HEK293 (cell line): ENCODE data around the gene GRIK4.

Experiments used
- BCL11A ChIP-seq: fragments of 450-650 bp; formaldehyde crosslinking; IDR thresholded peaks from 2 replicates; pipeline ENCODE4 v1.5.1; 2016; ENCODE audit warnings: low read depth, missing biosample characterization, missing genetic modification characterization
- CTCF ChIP-seq: fragments of 450-650 bp; formaldehyde crosslinking; IDR thresholded peaks from 2 replicates; pipeline ENCODE4 v1.5.1; 2016; ENCODE audit warnings: missing biosample characterization, missing genetic modification characterization
- PRDM1 ChIP-seq: fragments of 450-650 bp; formaldehyde crosslinking; IDR thresholded peaks from 2 replicates; pipeline ENCODE4; 2016; ENCODE audit warnings: missing biosample characterization, missing genetic modification characterization
- REST ChIP-seq: fragments of 450-650 bp; formaldehyde crosslinking; IDR thresholded peaks from 2 replicates; pipeline ENCODE4 v1.5.1; 2016; ENCODE audit warnings: missing biosample characterization, missing genetic modification characterization
- ZBTB21 ChIP-seq: fragments of 450-650 bp; formaldehyde crosslinking; IDR thresholded peaks from 2 replicates; pipeline ENCODE4 v1.5.1; 2017; ENCODE audit warnings: missing biosample characterization, missing genetic modification characterization
- ZNF132 ChIP-seq: fragments of 450-650 bp; formaldehyde crosslinking; IDR thresholded peaks from 2 replicates; pipeline ENCODE4 v1.5.1; 2017; ENCODE audit warnings: missing biosample characterization, missing genetic modification characterization, borderline replicate concordance
- ZNF223 ChIP-seq: fragments of 450-650 bp; formaldehyde crosslinking; IDR thresholded peaks from 2 replicates; pipeline ENCODE4 v1.5.1; 2016; ENCODE audit warnings: missing biosample characterization, missing genetic modification characterization
- ZNF24 ChIP-seq: fragments of 450-650 bp; formaldehyde crosslinking; IDR thresholded peaks from 2 replicates; pipeline ENCODE4 v1.5.1; 2016; ENCODE audit warnings: missing biosample characterization, missing genetic modification characterization
- ZNF274 ChIP-seq, 2 experiments: fragments of 200-500 bp in 1 of 2; fragments of 450-650 bp in 1 of 2; sonication (Bioruptor generic) in 1 of 2; formaldehyde crosslinking in 1 of 2; IDR thresholded peaks; 2 replicates each; pipeline versions ENCODE4 v1.5.1 to v1.6.1; 2014 to 2016; ENCODE audit warnings: borderline replicate concordance in 1 of 2, inconsistent platforms in 1 of 2, low read length in 1 of 2, missing biosample characterization in 1 of 2, missing genetic modification characterization in 1 of 2
- ZNF354C ChIP-seq: fragments of 450-650 bp; formaldehyde crosslinking; IDR thresholded peaks from 2 replicates; pipeline ENCODE4 v1.5.1; 2016; ENCODE audit warnings: missing biosample characterization, missing genetic modification characterization, low read depth, borderline replicate concordance
- ZNF404 ChIP-seq: fragments of 450-650 bp; formaldehyde crosslinking; IDR thresholded peaks from 2 replicates; pipeline ENCODE4 v1.5.1; 2017; ENCODE audit warnings: missing biosample characterization, missing genetic modification characterization
- ZNF645 ChIP-seq: fragments of 450-650 bp; formaldehyde crosslinking; IDR thresholded peaks from 2 replicates; pipeline ENCODE4; 2016; ENCODE audit warnings: missing biosample characterization, missing genetic modification characterization
- TF ChIP-seq, protein P1 (sequence below): fragments of 450-650 bp; formaldehyde crosslinking; IDR thresholded peaks from 2 replicates; pipeline ENCODE4 v1.5.1; 2016; ENCODE audit warnings: missing biosample characterization, missing genetic modification characterization

DNA sequence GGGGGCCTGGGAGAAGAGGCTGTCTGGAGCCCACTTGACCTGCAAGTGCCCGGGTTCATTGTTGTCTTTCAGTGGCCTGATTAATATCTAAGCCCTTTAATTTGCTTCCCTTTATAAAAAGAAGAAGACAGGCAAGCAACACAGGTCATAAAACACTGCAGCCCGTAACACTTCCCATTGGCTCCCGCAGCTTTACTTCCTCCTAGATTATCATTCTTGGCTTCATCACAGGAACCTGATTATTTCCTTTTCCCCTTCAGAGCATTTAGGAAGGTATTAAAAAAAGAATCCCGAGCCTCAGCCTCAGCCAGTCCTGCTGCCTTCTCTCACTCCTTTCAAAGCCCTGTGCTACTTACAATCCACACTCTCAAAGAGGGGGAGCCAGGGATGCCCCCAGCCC is 183.2 kb downstream of the GRIK4 start:
- TF ChIP-seq ZBTB21 (no peak), BCL11A (tag by site-specific recombination) (no peak), CTCF (tag by site-specific recombination) (no peak), ZNF354C (tag by site-specific recombination) (no peak), ZNF404 (no peak), ZNF132 (tag by site-specific recombination) (no peak), REST (tag by site-specific recombination) (no peak), ZNF274 (IDR thresholded peaks at IDR 0.05; ENCODE audit: low read length) (no peak), ZNF274 (tag by site-specific recombination; IDR thresholded peaks at IDR 0.05; ENCODE audit: borderline replicate concordance) (no peak), ZNF24 (tag by site-specific recombination) (no peak), ZNF645 (no peak), ZNF223 (no peak), PRDM1 (no peak)
- TF ChIP-seq, protein P1, sequence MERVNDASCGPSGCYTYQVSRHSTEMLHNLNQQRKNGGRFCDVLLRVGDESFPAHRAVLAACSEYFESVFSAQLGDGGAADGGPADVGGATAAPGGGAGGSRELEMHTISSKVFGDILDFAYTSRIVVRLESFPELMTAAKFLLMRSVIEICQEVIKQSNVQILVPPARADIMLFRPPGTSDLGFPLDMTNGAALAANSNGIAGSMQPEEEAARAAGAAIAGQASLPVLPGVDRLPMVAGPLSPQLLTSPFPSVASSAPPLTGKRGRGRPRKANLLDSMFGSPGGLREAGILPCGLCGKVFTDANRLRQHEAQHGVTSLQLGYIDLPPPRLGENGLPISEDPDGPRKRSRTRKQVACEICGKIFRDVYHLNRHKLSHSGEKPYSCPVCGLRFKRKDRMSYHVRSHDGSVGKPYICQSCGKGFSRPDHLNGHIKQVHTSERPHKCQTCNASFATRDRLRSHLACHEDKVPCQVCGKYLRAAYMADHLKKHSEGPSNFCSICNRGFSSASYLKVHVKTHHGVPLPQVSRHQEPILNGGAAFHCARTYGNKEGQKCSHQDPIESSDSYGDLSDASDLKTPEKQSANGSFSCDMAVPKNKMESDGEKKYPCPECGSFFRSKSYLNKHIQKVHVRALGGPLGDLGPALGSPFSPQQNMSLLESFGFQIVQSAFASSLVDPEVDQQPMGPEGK (tag by site-specific recombination): no peak
